MV-4-11 (cell line): ENCODE measurements around the gene KPTN.
A peak's percentile ranks its signal among the peaks of the same experiment; 100 is the strongest.

Experiments used
- DNase-seq: peaks from one replicate; lab custom pipeline; 2025; lab: John Stamatoyannopoulos, UW

The KPTN gene

DNA sequence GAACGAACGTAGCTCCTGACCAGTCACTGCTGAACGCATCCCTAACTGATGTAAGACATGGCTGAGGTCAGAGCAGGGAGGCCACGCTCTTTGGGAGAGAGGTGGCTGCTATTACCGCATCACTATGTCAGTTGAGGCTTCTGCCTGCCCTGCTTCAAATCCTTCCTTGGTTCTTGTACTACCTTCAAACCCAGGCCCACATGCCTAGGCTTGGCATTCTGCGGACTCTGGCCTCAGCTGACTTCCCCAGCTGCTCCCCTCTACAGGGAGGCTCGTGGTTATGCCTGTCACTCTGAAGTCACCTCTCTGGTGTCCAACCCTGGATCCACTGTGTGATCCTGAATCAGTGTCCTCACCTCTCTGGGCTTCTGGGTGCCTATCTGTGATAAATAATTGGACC, 49.9 kb downstream of the KPTN start:
- no peak for DNase-seq

DNA sequence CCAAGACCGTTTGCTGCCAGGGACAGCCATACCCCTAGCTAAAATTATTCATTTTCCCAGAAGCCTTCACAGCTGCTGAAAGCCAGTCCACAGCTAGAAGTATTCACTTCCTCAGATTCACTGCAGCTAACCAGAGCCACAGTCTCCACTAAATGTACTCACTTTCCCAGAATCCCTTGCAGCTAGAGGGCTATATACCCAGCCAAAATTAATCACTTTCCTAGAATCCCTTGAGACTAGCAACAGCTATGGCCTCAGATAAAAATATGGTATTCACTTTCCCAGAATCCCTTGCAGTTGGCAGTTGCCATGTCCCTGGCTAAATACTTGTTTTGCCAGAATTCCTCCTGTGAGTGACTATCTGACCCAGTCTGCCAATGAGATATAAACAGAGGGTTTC, 50.9 kb downstream of the KPTN start:
- peak; percentile 95 for DNase-seq

DNA sequence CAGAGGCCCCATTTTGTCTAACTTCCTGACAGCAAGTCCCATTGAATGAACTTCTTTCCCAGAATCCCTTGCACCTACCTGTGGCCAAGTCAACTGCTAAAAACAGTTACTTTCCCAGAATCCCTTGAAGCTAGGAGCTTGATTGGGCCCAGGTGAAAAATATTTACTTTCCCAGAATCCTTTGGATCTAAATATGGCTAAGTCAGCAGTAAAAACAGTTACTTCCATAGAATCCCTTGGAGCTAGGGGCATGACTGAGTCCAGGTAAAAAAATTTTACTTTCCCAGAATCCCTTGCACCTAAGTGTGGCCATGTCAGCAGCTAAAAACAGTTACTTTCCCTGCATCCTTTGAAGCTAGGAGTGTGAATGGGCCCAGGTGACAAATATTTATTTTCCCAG, 51.5 kb downstream of the KPTN start:
- DNase-seq: no peak

DNA sequence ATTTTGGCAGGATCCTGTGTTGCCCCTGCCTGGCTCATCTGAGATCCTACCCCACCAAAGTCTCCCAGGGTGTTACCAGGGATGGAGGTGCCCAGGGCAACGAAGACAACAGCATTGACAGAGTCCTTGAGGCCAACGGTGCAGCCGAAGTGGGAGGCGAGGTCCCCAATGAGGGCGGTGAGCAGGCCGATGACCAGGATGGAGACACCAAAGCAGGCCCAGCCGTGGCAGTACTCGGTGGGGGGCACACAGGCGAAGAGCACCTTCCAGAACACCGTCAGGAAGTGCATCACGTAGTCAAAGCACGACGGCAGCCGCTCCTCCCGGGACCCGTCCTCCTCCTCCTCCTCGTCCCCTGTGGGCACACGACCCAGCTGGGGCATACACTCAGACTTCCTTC, 51.9 kb downstream of the KPTN start:
- DNase-seq: no peak

DNA sequence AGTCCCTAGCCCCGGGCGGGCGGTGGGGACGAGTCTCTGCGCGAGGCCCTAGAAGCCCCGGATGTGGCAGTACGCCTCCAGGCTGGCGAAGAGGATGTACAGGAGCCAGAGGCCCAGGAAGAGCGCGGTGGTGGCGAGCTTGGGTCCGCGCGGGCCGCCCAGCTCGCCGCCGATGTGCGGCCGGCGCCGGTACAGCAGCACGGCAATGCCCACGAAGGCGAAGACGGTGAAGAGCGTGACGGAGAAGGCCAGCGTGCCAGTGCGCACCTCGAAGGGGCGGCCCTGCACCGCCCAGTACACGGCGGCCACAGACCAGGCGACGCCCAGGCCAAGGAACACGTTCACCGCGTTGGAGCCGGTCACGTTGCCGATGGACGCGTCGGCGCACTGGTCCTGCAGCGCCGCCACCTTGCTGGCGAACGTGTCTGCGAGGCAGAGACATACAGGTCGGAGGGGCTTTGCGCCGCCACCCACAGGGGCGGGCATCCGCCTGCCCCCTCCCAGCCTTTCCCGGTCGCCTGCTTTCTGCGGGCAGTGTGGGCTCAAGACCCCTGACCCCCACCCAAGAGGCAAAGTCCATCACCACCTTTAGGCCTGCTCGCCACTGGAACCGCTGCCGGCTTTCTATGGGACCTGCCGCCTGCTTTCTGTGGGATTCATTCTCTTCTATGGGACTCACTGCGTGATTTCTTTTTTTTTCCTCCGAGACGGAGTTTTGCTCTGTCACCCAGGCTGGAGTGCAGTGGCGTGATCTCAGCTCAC, 53.8 kb downstream of the KPTN start:
- no peak for DNase-seq

DNA sequence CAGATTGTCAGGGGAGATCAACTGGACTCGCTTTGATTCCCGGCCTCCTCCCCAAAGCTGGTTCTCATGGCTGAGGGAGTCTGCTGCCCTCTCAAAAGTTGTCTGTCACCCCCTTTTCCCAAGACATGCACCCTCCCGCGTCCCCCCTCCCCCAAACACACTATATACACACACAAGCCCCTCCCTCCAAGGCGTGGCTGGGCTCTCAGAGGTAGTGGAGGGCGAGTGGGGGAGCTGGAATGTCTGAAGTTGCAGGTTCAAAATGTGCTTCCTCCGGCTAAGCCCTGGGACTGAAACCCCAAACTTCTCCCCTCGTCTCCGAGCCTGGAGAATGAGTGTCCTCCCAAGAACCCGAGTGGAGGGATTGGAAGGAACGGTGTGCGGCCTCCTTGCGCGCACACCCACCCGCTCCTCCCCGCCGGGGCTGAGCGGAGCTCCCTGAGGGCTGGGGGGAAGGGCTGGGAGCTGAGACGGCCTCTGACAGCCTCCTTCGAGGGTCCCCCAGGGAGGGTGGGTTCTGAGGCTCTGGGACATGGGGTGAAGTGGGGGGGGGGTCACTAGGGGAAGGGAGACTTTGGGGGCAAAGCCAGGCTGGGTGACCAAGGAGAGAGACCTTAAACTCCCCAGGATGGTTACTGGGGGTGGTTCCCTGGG, 54.8 kb downstream of the KPTN start:
- no peak for DNase-seq

DNA sequence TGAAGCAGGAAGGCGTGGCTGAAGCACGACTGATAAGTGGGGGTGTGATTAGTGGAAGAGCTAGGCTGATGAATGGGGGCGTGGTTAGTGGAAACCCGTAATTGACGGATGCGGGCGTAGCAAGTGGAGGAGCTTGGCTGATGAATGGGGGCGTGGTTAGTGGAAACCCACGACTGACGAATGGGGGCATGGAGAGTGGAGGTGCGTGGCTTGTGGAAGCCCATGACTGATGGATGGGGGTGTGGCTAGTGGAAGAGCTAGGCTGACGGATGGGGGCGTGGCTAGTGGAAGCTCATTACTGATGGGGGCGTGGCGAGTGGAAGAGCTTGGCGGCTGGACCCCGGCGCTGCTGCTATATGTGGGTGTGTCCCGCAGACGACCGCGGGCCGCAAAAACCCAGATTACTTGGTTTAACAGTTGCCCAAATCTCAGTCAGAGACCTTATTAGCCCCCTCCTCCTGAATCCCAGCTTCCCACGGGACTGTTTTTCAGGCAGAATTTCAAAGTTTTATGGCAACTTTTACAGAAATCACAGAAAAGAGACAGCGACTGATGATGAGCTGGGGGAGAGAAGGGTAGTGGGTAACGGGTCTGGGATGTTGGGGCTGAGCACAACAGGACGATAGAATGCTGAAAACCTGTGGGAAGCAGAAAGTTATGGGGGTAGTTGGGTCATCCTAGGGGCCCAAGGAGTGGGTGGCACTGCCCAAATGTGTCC, 55.7 kb downstream of the KPTN start:
- DNase-seq: peak; percentile 96

DNA sequence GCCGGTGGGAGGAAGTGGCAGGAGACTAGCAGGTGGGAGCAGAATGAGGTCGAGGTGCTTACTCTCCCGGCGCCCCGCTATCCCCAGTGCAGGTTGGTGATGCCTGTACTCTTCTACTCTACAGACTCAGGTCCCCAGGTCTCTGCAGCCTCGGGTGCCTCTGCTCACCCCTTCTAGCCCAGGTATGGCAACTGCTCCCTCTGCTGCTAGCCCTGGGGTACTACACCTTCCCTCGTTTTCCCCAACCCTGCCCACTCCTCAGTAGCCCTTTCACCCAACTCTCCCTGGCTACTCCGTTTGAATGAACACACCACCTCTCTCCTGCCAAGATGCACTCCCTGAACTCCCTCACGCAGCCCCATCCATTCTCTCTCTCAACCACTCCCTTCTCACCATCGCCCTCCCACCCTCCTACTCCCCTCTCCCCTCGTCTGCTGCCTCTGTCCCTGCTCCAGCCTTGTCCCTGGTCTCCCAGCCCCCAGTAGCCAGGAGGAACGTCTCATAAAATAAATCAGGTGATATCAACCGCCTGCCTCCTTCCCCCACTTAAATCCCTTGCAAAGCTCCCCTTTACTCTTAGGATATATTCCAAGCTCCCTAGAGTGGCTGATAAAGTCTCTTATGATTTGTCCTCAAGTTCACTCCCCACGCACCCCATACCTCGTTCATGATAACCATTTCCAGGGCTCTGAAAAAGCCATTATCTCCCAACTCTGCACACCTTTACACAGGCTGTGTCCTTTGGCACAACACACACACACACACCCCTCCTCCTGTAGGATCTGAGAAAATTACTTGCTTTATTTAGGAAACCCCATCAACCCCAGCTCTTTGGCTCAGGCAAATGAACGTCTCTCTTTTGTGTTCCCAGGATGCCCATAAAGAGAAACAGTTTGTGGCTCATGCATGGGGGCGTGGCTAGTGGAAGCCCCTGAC, 56.5 kb downstream of the KPTN start:
- DNase-seq: peak; percentile 28
